Astrocyte of the cerebellum (primary cell): ENCODE data around the gene RPS27L.

Experiments used
- DNase-seq: peaks from one replicate; pipeline ENCODE4 v3.0.0-alpha.2; 2011; ENCODE audit warnings: low read depth
- H3K4me3 ChIP-seq: 2 replicates; pipeline ENCODE4 v1.5.1; 2011; ENCODE audit warnings: mild to moderate bottlenecking, low read depth, low read length, moderate library complexity
- in situ Hi-C: cut with HindIII; loops from 2 replicates; pipeline ENCODE4 v1.10.0; 2017; ENCODE audit warnings: low sequenced_read_pairs
- TF ChIP-seq, protein P1 (sequence below): IDR thresholded peaks from 2 replicates; pipeline ENCODE4 v1.5.1; 2012; ENCODE audit warnings: low read length, low read depth, moderate library complexity, mild to moderate bottlenecking; ENCODE audit errors: missing control alignments

Gene RPS27L

DNA sequence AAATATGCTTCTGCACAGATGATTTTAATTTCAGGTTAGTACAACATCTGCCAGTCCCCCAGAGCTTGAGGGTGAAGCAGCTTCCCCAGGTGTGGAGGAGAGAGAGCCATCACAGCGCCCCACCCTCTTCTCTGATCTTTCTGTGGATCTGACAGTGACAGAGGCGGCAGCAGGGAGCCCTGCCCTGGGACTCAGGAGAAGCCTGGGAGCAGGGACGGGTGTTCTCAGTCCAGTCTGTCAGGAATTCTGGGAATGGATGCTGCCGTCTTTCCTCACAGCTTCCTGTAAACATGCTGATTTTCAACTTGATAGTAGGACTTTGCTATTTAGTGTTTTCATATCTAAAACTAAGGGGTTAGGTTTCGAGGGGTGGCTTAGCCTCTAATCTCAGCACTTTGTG, 20.8 kb upstream of the RPS27L start:
- DNase-seq = no peak
- no peak overlapping the region for H3K4me3 ChIP-seq
- in situ Hi-C loops = no loop called here
- TF ChIP-seq, protein P1, sequence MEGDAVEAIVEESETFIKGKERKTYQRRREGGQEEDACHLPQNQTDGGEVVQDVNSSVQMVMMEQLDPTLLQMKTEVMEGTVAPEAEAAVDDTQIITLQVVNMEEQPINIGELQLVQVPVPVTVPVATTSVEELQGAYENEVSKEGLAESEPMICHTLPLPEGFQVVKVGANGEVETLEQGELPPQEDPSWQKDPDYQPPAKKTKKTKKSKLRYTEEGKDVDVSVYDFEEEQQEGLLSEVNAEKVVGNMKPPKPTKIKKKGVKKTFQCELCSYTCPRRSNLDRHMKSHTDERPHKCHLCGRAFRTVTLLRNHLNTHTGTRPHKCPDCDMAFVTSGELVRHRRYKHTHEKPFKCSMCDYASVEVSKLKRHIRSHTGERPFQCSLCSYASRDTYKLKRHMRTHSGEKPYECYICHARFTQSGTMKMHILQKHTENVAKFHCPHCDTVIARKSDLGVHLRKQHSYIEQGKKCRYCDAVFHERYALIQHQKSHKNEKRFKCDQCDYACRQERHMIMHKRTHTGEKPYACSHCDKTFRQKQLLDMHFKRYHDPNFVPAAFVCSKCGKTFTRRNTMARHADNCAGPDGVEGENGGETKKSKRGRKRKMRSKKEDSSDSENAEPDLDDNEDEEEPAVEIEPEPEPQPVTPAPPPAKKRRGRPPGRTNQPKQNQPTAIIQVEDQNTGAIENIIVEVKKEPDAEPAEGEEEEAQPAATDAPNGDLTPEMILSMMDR = no peak

DNA sequence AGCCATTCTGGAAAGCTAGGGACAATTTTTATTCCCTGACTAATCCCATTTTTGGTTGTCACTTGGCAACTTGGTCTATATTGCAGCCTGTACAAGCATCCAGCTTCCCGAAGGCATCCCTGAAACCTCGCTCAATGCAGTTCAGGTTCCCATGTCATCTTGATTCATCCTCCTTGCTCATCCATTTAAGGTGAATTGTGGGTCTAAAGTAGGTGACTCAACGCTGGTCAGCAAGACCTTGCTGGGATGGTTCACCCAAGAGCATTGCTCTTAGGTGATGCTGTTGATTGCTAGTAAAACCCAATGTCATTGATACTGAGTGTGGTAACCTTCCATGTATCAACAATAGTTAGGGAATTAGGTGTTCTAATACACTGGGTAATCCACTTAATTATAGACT, 19.0 kb upstream of the RPS27L start:
- TF ChIP-seq, protein P1 = no peak
- no peak for DNase-seq
- in situ Hi-C loops = no loop called here
- no peak overlapping the region for H3K4me3 ChIP-seq

DNA sequence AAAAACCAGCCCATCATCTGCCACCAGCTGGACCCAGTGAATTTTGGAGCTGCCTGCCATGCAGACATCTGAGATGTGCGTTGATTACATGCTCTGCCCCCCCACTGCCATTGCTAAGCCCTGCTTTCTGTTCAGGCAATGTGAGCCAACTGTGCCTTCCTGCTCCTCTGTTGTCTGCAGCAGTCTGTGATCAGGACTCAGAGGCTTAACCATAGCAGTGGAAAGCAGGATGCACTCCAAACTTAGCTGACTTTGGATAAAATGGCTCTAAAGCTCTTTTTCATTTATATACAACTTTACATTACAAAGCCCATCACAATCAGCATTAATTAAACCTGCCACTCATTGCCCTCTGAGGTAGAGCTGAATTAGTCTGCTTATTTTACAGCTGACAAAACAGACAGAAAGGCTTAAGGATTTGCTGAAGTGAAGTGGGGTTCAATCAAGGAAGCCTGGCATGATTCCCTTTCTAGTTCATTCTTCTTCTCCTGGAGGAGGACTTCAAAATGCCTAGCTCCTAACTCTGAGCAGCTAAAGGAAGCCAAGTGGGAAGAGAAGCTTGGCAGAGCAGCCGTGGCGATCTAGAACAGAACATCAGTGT, 15.7 kb upstream of the RPS27L start:
- H3K4me3 ChIP-seq = no peak overlapping the region
- TF ChIP-seq, protein P1 = no peak
- in situ Hi-C loops = no loop called here
- DNase-seq = no peak

DNA sequence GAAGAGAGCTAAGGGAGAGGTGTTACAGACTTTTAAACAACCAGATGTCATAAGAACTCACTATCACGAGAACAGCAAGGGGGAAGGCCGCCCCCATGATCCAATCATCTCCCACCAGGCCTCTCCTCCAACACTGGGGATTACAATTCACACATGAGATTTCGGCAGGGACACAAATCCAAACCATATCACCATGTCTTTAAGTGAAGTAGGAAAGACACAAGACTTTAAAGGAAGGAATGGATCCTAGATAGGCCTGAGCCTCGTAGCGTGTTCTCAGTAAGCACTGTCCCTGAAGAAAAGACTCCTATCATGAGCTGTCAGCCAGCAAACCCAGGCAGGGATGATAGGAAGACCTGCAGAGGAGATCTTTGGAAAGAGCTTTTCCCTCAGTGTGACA, 15.1 kb upstream of the RPS27L start:
- in situ Hi-C loops = no loop called here
- H3K4me3 ChIP-seq = no peak overlapping the region
- no peak for DNase-seq
- TF ChIP-seq, protein P1 = no peak

DNA sequence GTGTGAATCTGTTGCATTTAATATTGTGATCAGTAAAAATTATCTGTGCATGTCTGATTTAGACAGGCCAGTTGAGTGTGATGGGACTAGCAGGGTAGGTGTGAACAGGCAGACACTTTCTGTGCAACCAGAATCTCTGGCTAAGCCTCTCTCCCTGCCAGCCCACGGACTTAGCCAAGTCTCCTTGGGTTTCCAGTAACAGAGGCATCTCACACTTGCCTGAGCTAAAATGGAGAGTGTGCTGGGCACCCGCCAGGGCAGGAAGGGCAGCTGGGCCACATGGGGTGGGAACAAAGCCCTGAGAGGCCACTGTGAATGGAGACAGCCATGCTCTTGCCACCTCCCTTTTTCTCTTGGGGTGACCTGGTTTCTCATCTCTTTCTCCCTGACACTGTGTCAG, 12.5 kb upstream of the RPS27L start:
- in situ Hi-C loops = no loop called here
- no peak overlapping the region for H3K4me3 ChIP-seq
- no peak for DNase-seq
- TF ChIP-seq, protein P1 = no peak

DNA sequence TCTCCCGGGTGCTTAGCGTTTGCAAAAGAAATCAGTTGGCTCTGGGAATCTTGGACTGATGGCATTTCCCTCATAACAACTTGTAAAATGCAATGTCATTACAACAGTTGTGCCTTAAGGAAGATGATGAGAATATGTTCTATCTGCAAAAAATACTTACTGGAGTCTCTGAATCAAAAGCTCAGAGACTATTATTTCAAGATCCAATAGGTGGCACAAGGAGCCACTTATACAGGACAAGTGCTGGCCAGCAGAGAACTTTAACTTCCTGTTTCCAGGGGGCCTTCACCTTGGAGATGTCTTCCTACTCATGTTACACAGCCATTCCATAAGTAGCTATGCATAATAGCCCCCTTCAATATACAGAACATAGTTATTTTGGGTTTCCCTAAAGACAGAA, 8.9 kb upstream of the RPS27L start:
- in situ Hi-C loops = no loop called here
- TF ChIP-seq, protein P1 = no peak
- no peak for DNase-seq

More for the DNA sequence above, 8.9 kb upstream of the RPS27L start:
- no peak overlapping the region for H3K4me3 ChIP-seq
